Suprapubic skin (tissue), 4 donors: ENCODE measurements around the gene RUVBL2. TPM values are rescaled to one million over a fixed set of nuclear protein-coding genes. Genes with fewer than 3 reads are reported as not detected.

Source experiments
- DNase-seq, 2 donors: peaks; one replicate each; pipeline ENCODE4 v3.0.0-alpha.2; 2019; ENCODE audit warnings: low spot score in 2 of 2
- H3K27ac ChIP-seq: fragments of 200-600 bp; sonication (generic); one replicate; pipeline ENCODE4 v1.5.1; 2019
- H3K27me3 ChIP-seq: fragments of 200-600 bp; sonication (generic); one replicate; pipeline ENCODE4 v1.5.1; 2019
- H3K36me3 ChIP-seq: fragments of 200-600 bp; sonication (generic); one replicate; pipeline ENCODE4 v1.5.1; 2019
- H3K4me1 ChIP-seq: fragments of 200-600 bp; sonication (generic); one replicate; pipeline ENCODE4 v1.5.1; 2019
- H3K4me3 ChIP-seq: fragments of 200-600 bp; sonication (generic); one replicate; pipeline ENCODE4 v1.5.1; 2019; ENCODE audit warnings: mild to moderate bottlenecking
- H3K9me3 ChIP-seq: fragments of 200-600 bp; sonication (generic); one replicate; pipeline ENCODE4 v1.5.1; 2019
- EP300 ChIP-seq: sonication (generic); formaldehyde crosslinking; IDR thresholded peaks from one replicate; pipeline ENCODE4 v1.6.1; 2017; ENCODE audit warnings: antibody characterized with exemption
- POLR2A ChIP-seq, 2 donors: fragments of 450-650 bp; IDR thresholded peaks; one replicate each; pipeline ENCODE4 v1.6.1; 2017; ENCODE audit warnings: antibody characterized with exemption in 2 of 2, mild to moderate bottlenecking in 2 of 2, moderate library complexity in 2 of 2
- POLR2AphosphoS5 ChIP-seq, 3 donors: sonication (generic); formaldehyde crosslinking; IDR thresholded peaks; one replicate each; pipeline ENCODE4 v1.6.1; 2017; ENCODE audit warnings: antibody characterized with exemption in 3 of 3
- WGBS: methylation state at CpG from one replicate; pipeline ENCODE4 v1.1.5; 2018; 5-methylcytosine and 5-hydroxymethylcytosine counted together
- total RNA-seq, 4 donors: library from RNA; depleted of rRNA; stranded (reverse); fragments of >200 nt; gene quantifications; one replicate each; pipeline ENCODE4 v1.1.0, GENCODE V29; 2016
- TF ChIP-seq, protein P1 (sequence below), 2 donors: fragments of 200-600 bp in 1 of 2; fragments of 450-650 bp in 1 of 2; sonication (generic) in 1 of 2; IDR thresholded peaks; one replicate each; pipeline ENCODE4 v1.5.1; 2016 to 2019; ENCODE audit warnings: antibody characterized with exemption in 2 of 2, mild to moderate bottlenecking in 1 of 2, moderate library complexity in 1 of 2

Gene RUVBL2
- total RNA-seq, 4 donors from 2014 or later: 37.3 to 70.3 (median 68.8) TPM

GRCh38 chr19:49014123-49014869 lies 20.6 kb downstream of the RUVBL2 start:
- no peak overlapping the region for H3K27ac ChIP-seq
- H3K27me3 ChIP-seq: peaks cover 2% of the 10 kb centered on the region
- 86% methylated on average over 25 of the region's 32 CpGs for WGBS
- peaks cover 21% of the 10 kb centered on the region for H3K4me1 ChIP-seq
- TF ChIP-seq, protein P1, sequence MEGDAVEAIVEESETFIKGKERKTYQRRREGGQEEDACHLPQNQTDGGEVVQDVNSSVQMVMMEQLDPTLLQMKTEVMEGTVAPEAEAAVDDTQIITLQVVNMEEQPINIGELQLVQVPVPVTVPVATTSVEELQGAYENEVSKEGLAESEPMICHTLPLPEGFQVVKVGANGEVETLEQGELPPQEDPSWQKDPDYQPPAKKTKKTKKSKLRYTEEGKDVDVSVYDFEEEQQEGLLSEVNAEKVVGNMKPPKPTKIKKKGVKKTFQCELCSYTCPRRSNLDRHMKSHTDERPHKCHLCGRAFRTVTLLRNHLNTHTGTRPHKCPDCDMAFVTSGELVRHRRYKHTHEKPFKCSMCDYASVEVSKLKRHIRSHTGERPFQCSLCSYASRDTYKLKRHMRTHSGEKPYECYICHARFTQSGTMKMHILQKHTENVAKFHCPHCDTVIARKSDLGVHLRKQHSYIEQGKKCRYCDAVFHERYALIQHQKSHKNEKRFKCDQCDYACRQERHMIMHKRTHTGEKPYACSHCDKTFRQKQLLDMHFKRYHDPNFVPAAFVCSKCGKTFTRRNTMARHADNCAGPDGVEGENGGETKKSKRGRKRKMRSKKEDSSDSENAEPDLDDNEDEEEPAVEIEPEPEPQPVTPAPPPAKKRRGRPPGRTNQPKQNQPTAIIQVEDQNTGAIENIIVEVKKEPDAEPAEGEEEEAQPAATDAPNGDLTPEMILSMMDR (IDR thresholded peaks at IDR 0.05): no peak
- TF ChIP-seq POLR2A (IDR thresholded peaks at IDR 0.05): no peak
- TF ChIP-seq POLR2AphosphoS5 (IDR thresholded peaks at IDR 0.05): no peak
- no peak for TF ChIP-seq EP300
- DNase-seq: no peak
- no peak overlapping the region for H3K4me3 ChIP-seq
- peaks cover 56% of the 10 kb centered on the region for H3K36me3 ChIP-seq
- no peaks in the 10 kb centered on the region for H3K9me3 ChIP-seq

GRCh38 chr19:49014870-49015255 lies 21.2 kb downstream of the RUVBL2 start:
- peaks cover 6% of the 10 kb centered on the region for H3K27me3 ChIP-seq
- no peak overlapping the region for H3K4me3 ChIP-seq
- no peaks in the 10 kb centered on the region for H3K9me3 ChIP-seq
- WGBS: 97% methylated on average over 10 of the region's 18 CpGs
- DNase-seq: no peak
- peaks cover 27% of the 10 kb centered on the region for H3K4me1 ChIP-seq
- H3K36me3 ChIP-seq: peaks cover 50% of the 10 kb centered on the region
- TF ChIP-seq POLR2AphosphoS5 (IDR thresholded peaks at IDR 0.05) (no peak), EP300 (no peak), POLR2A (IDR thresholded peaks at IDR 0.05) (no peak)
- TF ChIP-seq, protein P1 (IDR thresholded peaks at IDR 0.05): no peak
- H3K27ac ChIP-seq: no peak overlapping the region

DNA sequence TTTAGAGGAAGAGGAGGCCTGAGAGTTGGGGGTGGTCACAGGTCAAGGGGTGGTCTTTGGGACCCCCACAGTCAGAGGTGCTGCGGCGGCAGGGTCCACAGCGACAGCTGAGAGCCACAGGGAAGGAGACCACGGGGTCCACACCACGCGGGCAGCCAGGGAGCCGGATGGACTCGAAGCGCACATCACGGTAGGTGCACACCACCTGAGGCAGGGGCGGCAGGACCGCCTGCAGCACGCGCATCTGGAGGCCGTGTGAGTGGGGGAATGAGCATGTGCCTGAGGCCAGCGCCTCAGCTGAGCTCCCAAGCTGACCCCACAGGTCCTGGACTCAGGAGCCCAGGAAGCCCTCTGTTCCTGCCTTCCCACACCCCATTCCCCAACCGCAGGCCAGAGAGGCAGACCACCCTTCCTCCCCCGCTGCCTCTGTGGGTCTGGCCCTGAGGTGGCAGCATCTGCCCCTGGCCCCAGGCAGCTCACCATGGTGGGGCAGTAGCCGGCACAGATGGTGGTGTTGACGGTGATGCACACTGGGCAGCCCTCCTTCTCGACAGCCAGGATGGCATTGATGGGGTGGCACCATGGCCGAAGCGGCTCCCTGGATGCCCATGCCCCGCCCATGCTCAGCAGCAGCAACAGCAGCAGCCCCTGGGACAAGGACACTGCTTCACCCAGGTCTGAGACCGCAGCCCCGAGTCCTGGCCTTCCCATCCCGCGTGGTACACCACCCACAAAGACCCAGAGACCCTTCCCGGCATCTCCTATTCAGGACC lies 22.6 kb downstream of the RUVBL2 start:
- H3K9me3 ChIP-seq: no peaks in the 10 kb centered on the region
- no peak overlapping the region for H3K4me3 ChIP-seq
- WGBS: 95% methylated on average over 4 of the region's 29 CpGs

GRCh38 chr19:49017041-49017665 lies 23.5 kb downstream of the RUVBL2 start, which contains the start of gene LHB:
Gene LHB, minus strand, starts transcription at chr19:49017091. Its CDS starts 10 bp downstream, at chr19:49017081.
- DNase-seq: no peak
- Histone ChIP-seq H3K9me3 (no peaks in the 10 kb centered on the region), H3K4me3 (peak within 1 kb of the TSS; percentile 54), H3K4me1 (peaks cover 27% of the 10 kb centered on the region), H3K27me3 (peaks cover 6% of the 10 kb centered on the region), H3K36me3 (peaks cover 27% of the 10 kb centered on the region), H3K27ac (no peak within 1 kb of the TSS)
- TF ChIP-seq, protein P1 (IDR thresholded peaks at IDR 0.05): no peak
- no peak for TF ChIP-seq POLR2AphosphoS5 (IDR thresholded peaks at IDR 0.05)
- no peak for TF ChIP-seq POLR2A (IDR thresholded peaks at IDR 0.05)
- TF ChIP-seq EP300: no peak
- 88% methylated on average over 5 of the region's 17 CpGs for WGBS

More for the DNA sequence above, 22.6 kb downstream of the RUVBL2 start:
- Histone ChIP-seq H3K36me3 (peaks cover 36% of the 10 kb centered on the region), H3K27ac (no peak overlapping the region), H3K4me1 (peaks cover 27% of the 10 kb centered on the region), H3K27me3 (peaks cover 6% of the 10 kb centered on the region)
- no peak for DNase-seq
- no peak for TF ChIP-seq POLR2A (IDR thresholded peaks at IDR 0.05)
- no peak for TF ChIP-seq POLR2AphosphoS5 (IDR thresholded peaks at IDR 0.05)
- no peak for TF ChIP-seq EP300
- TF ChIP-seq, protein P1 (IDR thresholded peaks at IDR 0.05): no peak
